SK-N-SH (cell line): ENCODE measurements around the gene SIRT3. TPM values are rescaled to one million over a fixed set of nuclear protein-coding genes. Genes with fewer than 3 reads are reported as not detected.
A peak's percentile ranks its signal among the peaks of the same experiment; 100 is the strongest.

ENCODE experiments used
- CTCF ChIA-PET: fragments of 300-600, 350-600 bp; formaldehyde crosslinking; extraction: SDS; loops from one replicate; lab custom pipeline; 2021; lab: Yijun Ruan, JAX
- POLR2A ChIA-PET: fragments of 350-600 bp; sonication (Branson Sonifier 250); formaldehyde crosslinking; extraction: SDS; loops from one replicate; lab custom pipeline; 2020; ENCODE audit warnings: antibody characterized with exemption, inconsistent platforms; lab: Yijun Ruan, JAX
- DNase-seq: peaks from one replicate; pipeline ENCODE4 v3.0.0; 2012
- H2AFZ ChIP-seq: fragments of 200-600 bp; sonication (generic); 2 replicates; pipeline ENCODE4 v1.8.1; 2016; ENCODE audit warnings: antibody characterized with exemption, mild to moderate bottlenecking, low read depth
- H3F3A ChIP-seq: fragments of 200-600 bp; sonication (generic); replicated peaks from 2 replicates; pipeline ENCODE3; 2016; ENCODE audit warnings: antibody characterized with exemption, mild to moderate bottlenecking; ENCODE audit not compliant: insufficient read depth
- H3K27ac ChIP-seq, 2 experiments: fragments of 200-500 bp in 1 of 2; fragments of 200-600 bp in 1 of 2; sonication (Bioruptor generic) in 1 of 2; sonication (generic), shearing (Covaris generic) in 1 of 2; 2 replicates each; pipeline versions ENCODE4 v1.5.1 to v1.6.1; 2014 to 2016; ENCODE audit warnings: low read depth in 2 of 2, inconsistent platforms in 1 of 2, low read length in 1 of 2, mild to moderate bottlenecking in 1 of 2, mixed read lengths in 1 of 2
- H3K27me3 ChIP-seq: fragments of 200-600 bp; sonication (generic), shearing (Covaris generic); 2 replicates; pipeline ENCODE4 v1.6.1; 2016; ENCODE audit warnings: mixed run types; ENCODE audit not compliant: insufficient read depth
- H3K36me3 ChIP-seq, 2 experiments: fragments of 200-500 bp in 1 of 2; fragments of 200-600 bp in 1 of 2; sonication (Bioruptor generic) in 1 of 2; sonication (generic) in 1 of 2; replicated peaks in 1 of 2; 2 replicates each; pipeline versions ENCODE3 to v1.5.1; 2014 to 2016; ENCODE audit warnings: low read length in 1 of 2, mild to moderate bottlenecking in 1 of 2; ENCODE audit not compliant: insufficient read depth in 2 of 2, control insufficient read depth in 1 of 2
- H3K4me1 ChIP-seq, 2 experiments: fragments of 200-500 bp in 1 of 2; fragments of 200-600 bp in 1 of 2; sonication (Bioruptor generic) in 1 of 2; sonication (generic), shearing (Covaris generic) in 1 of 2; 2 replicates each; pipeline versions ENCODE4 v1.5.1 to v1.6.1; 2014 to 2016; ENCODE audit warnings: low read depth in 1 of 2, low read length in 1 of 2, mixed run types in 1 of 2; ENCODE audit not compliant: insufficient read depth in 2 of 2, control insufficient read depth in 1 of 2
- H3K4me2 ChIP-seq: fragments of 200-600 bp; sonication (generic), shearing (Covaris generic); 2 replicates; pipeline ENCODE4 v1.6.1; 2017; ENCODE audit warnings: mixed run types
- H3K4me3 ChIP-seq, 2 experiments: fragments of 200-500 bp in 1 of 2; fragments of 200-600 bp in 1 of 2; sonication (Bioruptor generic) in 1 of 2; sonication (generic), shearing (Covaris generic) in 1 of 2; 2 replicates each; pipeline versions ENCODE4 v1.5.1 to v1.8.1; 2014 to 2016; ENCODE audit warnings: low read depth in 2 of 2, inconsistent platforms in 1 of 2, low read length in 1 of 2, mild to moderate bottlenecking in 1 of 2, mixed read lengths in 1 of 2, moderate library complexity in 1 of 2
- H3K79me2 ChIP-seq: fragments of 200-600 bp; sonication (generic); 2 replicates; pipeline ENCODE4 v1.8.1; 2017; ENCODE audit warnings: mild to moderate bottlenecking; ENCODE audit not compliant: insufficient read depth
- H3K9ac ChIP-seq: fragments of 200-600 bp; sonication (generic); 2 replicates; pipeline ENCODE4 v1.6.1; 2017; ENCODE audit warnings: mixed run types
- H3K9me2 ChIP-seq: fragments of 200-600 bp; sonication (generic); 2 replicates; pipeline ENCODE4 v1.6.1; 2017; ENCODE audit warnings: mixed run types
- H3K9me3 ChIP-seq: fragments of 200-600 bp; sonication (generic); 2 replicates; pipeline ENCODE4 v1.6.1; 2017; ENCODE audit warnings: mixed run types, mild to moderate bottlenecking, moderate library complexity
- H4K20me1 ChIP-seq: fragments of 200-600 bp; sonication (generic); 2 replicates; pipeline ENCODE4 v1.6.1; 2017; ENCODE audit warnings: mild to moderate bottlenecking, mixed run types; ENCODE audit not compliant: insufficient read depth
- EP300 ChIP-seq, 2 experiments: IDR thresholded peaks; 2 replicates each; pipeline versions ENCODE4 v1.4.0 to v1.6.1; 2012; ENCODE audit warnings: borderline replicate concordance in 1 of 2, low read depth in 1 of 2, low read length in 1 of 2
- FOSL2 ChIP-seq: IDR thresholded peaks from 2 replicates; pipeline ENCODE4 v1.4.0; 2012; ENCODE audit warnings: low read depth, mild to moderate bottlenecking, moderate library complexity, borderline replicate concordance
- FOXJ3 ChIP-seq: sonication (generic); formaldehyde crosslinking; IDR thresholded peaks from 2 replicates; pipeline ENCODE4 v1.5.1; 2020; ENCODE audit warnings: mild to moderate bottlenecking, missing genetic modification reagents
- GABPA ChIP-seq: IDR thresholded peaks from 2 replicates; pipeline ENCODE4 v1.4.0; 2012; ENCODE audit warnings: low read depth, mild to moderate bottlenecking
- GATA2 ChIP-seq: sonication (generic); formaldehyde crosslinking; IDR thresholded peaks from 2 replicates; pipeline ENCODE4 v1.5.0; 2020; ENCODE audit warnings: mild to moderate bottlenecking, missing genetic modification reagents
- NFIC ChIP-seq: IDR thresholded peaks from 2 replicates; pipeline ENCODE4 v1.4.0; 2012; ENCODE audit warnings: borderline replicate concordance
- RCOR1 ChIP-seq: fragments of 150-350 bp; IDR thresholded peaks from 2 replicates; pipeline ENCODE4 v1.6.1; 2017; ENCODE audit warnings: antibody characterized with exemption, low read length
- RFX5 ChIP-seq: IDR thresholded peaks from 2 replicates; pipeline ENCODE4 v1.6.1; 2012; ENCODE audit warnings: mild to moderate bottlenecking, improper control_type of control experiment, low read length
- SIN3A ChIP-seq: IDR thresholded peaks from 2 replicates; pipeline ENCODE4 v1.6.1; 2012; ENCODE audit warnings: low read depth, mild to moderate bottlenecking, low read length, moderate library complexity, borderline replicate concordance
- TCF12 ChIP-seq: IDR thresholded peaks from 2 replicates; pipeline ENCODE4 v1.4.0; 2012
- TEAD4 ChIP-seq: IDR thresholded peaks from 2 replicates; pipeline ENCODE4 v1.4.0; 2012; ENCODE audit warnings: mild to moderate bottlenecking, borderline replicate concordance; ENCODE audit not compliant: insufficient read depth
- YY1 ChIP-seq: IDR thresholded peaks from 2 replicates; pipeline ENCODE4 v1.4.0; 2012; ENCODE audit warnings: low read depth, mild to moderate bottlenecking
- WGBS: methylation state at CpG from one replicate; pipeline ENCODE4 v1.1.6; 2017; ENCODE audit warnings: low lambda C conversion rate; 5-methylcytosine and 5-hydroxymethylcytosine counted together
- polyA plus RNA-seq, 3 experiments: library from polyadenylated mRNA; depleted of rRNA; stranded (reverse); fragments of >200 nt; gene quantifications; 2 replicates each; pipeline ENCODE4 v1.2.3, GENCODE V29; 2012
- TF ChIP-seq, protein P1 (sequence below): fragments of 150-350 bp; IDR thresholded peaks from 2 replicates; pipeline ENCODE4 v1.6.1; 2016; ENCODE audit warnings: mild to moderate bottlenecking, low read depth, low read length
- TF ChIP-seq, protein P2 (sequence below): IDR thresholded peaks from 2 replicates; pipeline ENCODE4 v1.6.1; 2012; ENCODE audit warnings: mild to moderate bottlenecking, low read depth, low read length, moderate library complexity
- TF ChIP-seq, protein P3 (sequence below): IDR thresholded peaks from 2 replicates; pipeline ENCODE4 v1.4.0; 2012; ENCODE audit warnings: low read depth
- TF ChIP-seq, protein P4 (sequence below): fragments of 150-350 bp; IDR thresholded peaks from 2 replicates; pipeline ENCODE4 v1.6.1; 2017; ENCODE audit warnings: antibody characterized with exemption, low read length, low read depth, borderline replicate concordance
- TF ChIP-seq, protein P5 (sequence below): fragments of 200-600 bp; sonication (generic); IDR thresholded peaks from 2 replicates; pipeline ENCODE4 v1.6.1; 2017; ENCODE audit warnings: antibody characterized with exemption, mild to moderate bottlenecking, moderate library complexity

The SIRT3 gene
- polyA plus RNA-seq, 1 of the 3 experiments (the other 2 are of a cell fraction) = 34.4 TPM

DNA sequence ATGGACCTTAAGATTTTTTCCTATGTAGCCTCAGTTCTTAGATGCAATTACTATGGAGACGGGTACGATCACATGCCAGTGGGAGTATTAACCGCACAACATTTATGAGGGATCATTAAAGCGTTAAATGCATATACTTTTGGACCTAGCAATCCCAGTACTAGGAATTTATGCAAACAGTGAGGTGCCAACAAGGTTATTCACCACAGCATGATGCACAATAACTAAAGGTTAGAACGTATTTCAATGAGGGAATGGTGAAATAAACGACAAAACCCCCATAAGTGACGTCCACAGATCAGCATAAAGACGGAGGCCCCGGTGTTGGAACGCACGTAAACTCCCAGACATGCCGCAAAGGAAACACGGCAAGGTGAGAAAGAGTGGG lies 539 bp downstream of the SIRT3 start (continued):
- no peak for TF ChIP-seq FOSL2
- TF ChIP-seq, protein P1, sequence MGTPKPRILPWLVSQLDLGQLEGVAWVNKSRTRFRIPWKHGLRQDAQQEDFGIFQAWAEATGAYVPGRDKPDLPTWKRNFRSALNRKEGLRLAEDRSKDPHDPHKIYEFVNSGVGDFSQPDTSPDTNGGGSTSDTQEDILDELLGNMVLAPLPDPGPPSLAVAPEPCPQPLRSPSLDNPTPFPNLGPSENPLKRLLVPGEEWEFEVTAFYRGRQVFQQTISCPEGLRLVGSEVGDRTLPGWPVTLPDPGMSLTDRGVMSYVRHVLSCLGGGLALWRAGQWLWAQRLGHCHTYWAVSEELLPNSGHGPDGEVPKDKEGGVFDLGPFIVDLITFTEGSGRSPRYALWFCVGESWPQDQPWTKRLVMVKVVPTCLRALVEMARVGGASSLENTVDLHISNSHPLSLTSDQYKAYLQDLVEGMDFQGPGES = no peak
- TF ChIP-seq, protein P2, sequence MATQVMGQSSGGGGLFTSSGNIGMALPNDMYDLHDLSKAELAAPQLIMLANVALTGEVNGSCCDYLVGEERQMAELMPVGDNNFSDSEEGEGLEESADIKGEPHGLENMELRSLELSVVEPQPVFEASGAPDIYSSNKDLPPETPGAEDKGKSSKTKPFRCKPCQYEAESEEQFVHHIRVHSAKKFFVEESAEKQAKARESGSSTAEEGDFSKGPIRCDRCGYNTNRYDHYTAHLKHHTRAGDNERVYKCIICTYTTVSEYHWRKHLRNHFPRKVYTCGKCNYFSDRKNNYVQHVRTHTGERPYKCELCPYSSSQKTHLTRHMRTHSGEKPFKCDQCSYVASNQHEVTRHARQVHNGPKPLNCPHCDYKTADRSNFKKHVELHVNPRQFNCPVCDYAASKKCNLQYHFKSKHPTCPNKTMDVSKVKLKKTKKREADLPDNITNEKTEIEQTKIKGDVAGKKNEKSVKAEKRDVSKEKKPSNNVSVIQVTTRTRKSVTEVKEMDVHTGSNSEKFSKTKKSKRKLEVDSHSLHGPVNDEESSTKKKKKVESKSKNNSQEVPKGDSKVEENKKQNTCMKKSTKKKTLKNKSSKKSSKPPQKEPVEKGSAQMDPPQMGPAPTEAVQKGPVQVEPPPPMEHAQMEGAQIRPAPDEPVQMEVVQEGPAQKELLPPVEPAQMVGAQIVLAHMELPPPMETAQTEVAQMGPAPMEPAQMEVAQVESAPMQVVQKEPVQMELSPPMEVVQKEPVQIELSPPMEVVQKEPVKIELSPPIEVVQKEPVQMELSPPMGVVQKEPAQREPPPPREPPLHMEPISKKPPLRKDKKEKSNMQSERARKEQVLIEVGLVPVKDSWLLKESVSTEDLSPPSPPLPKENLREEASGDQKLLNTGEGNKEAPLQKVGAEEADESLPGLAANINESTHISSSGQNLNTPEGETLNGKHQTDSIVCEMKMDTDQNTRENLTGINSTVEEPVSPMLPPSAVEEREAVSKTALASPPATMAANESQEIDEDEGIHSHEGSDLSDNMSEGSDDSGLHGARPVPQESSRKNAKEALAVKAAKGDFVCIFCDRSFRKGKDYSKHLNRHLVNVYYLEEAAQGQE = no peak
- TF ChIP-seq, protein P3, sequence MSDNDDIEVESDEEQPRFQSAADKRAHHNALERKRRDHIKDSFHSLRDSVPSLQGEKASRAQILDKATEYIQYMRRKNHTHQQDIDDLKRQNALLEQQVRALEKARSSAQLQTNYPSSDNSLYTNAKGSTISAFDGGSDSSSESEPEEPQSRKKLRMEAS = no peak

DNA sequence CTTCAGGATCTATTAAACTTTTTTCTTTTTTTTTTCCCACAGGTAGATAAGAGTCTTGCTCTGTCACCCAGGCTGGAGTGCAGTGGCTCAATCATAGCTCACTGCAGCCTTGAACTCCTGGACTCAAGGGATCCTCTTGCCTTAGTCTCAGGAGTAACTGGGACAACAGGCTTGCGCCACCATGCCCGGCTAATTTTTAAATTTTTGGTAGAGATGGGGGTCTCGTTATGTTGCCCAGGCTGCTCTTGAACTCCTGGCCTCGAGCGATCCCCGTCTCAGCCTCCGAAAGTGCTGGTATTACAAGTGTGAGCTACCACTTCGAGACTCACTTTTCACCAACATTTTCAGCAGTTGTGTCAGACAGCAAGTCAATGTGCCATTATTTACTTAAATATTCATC lies 962 bp downstream of the SIRT3 start:
- H3K4me2 ChIP-seq = peak overlapping the region; percentile 83
- no peaks in the 10 kb centered on the region for H3K27me3 ChIP-seq
- peak overlapping the region; percentile 87; the same call in 1 of the 2 replicates for H3K9ac ChIP-seq
- ChIA-PET POLR2A (interaction anchor here (1.0 kb wide), 1 partner anchor 24 kb away, joined by 4 read pairs; no protein-coding TSS in a partner anchor), CTCF (interaction anchor here (0.6 to 1.3 kb wide), 2 partner anchors 15 to 113 kb away, joined by 3 to 7 read pairs; no protein-coding TSS in a partner anchor)
- peaks cover 2 to 4% of the 10 kb centered on the region in 2 experiments; a peak in 3 of 4 replicates for H3K4me1 ChIP-seq
- H3K9me2 ChIP-seq = no peaks in the 10 kb centered on the region
- peaks cover 57% of the 10 kb centered on the region for H3K79me2 ChIP-seq
- WGBS = 80% methylated on average over 8 of the region's 8 CpGs
- no peaks in the 10 kb centered on the region for H3F3A ChIP-seq
- H3K4me3 ChIP-seq = peak overlapping the region; percentile 77 to 88
- no peak for DNase-seq
- H4K20me1 ChIP-seq = no peaks in the 10 kb centered on the region
- H3K27ac ChIP-seq = peak overlapping the region in 1 of 2 experiments; percentile 72; a peak in 1 of 4 replicates
- no peaks in the 10 kb centered on the region for H3K9me3 ChIP-seq
- peaks cover 10 to 15% of the 10 kb centered on the region in 2 experiments for H3K36me3 ChIP-seq
- no peak overlapping the region for H2AFZ ChIP-seq
- TF ChIP-seq, protein P4, sequence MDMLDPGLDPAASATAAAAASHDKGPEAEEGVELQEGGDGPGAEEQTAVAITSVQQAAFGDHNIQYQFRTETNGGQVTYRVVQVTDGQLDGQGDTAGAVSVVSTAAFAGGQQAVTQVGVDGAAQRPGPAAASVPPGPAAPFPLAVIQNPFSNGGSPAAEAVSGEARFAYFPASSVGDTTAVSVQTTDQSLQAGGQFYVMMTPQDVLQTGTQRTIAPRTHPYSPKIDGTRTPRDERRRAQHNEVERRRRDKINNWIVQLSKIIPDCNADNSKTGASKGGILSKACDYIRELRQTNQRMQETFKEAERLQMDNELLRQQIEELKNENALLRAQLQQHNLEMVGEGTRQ = no peak
- no peak for TF ChIP-seq GATA2 (CRISPR knock-in tag)
- no peak for TF ChIP-seq GABPA
- TF ChIP-seq RFX5 = no peak
- TF ChIP-seq, protein P1 = no peak
- TF ChIP-seq YY1 = no peak
- TF ChIP-seq EP300 (IDR thresholded peaks at IDR 0.05; ENCODE audit: borderline replicate concordance in 1 of 2, low read depth in 1 of 2, low read length in 1 of 2) = no peak
- TF ChIP-seq, protein P5, sequence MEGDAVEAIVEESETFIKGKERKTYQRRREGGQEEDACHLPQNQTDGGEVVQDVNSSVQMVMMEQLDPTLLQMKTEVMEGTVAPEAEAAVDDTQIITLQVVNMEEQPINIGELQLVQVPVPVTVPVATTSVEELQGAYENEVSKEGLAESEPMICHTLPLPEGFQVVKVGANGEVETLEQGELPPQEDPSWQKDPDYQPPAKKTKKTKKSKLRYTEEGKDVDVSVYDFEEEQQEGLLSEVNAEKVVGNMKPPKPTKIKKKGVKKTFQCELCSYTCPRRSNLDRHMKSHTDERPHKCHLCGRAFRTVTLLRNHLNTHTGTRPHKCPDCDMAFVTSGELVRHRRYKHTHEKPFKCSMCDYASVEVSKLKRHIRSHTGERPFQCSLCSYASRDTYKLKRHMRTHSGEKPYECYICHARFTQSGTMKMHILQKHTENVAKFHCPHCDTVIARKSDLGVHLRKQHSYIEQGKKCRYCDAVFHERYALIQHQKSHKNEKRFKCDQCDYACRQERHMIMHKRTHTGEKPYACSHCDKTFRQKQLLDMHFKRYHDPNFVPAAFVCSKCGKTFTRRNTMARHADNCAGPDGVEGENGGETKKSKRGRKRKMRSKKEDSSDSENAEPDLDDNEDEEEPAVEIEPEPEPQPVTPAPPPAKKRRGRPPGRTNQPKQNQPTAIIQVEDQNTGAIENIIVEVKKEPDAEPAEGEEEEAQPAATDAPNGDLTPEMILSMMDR = no peak
- TF ChIP-seq TCF12 = no peak
- TF ChIP-seq TEAD4 = no peak
- no peak for TF ChIP-seq FOXJ3 (CRISPR knock-in tag)
- no peak for TF ChIP-seq NFIC
- no peak for TF ChIP-seq RCOR1
- TF ChIP-seq SIN3A = no peak
- TF ChIP-seq, protein P2 = no peak
